NB4 (cell line): ENCODE results near the gene UBE2D2.

Experiments
- DNase-seq: peaks from one replicate; pipeline ENCODE4 v3.0.0; 2010; ENCODE audit warnings: low read depth
- H3K4me3 ChIP-seq: one replicate; pipeline ENCODE4 v1.5.1; 2011; ENCODE audit warnings: mild to moderate bottlenecking, low read depth, low read length, moderate library complexity
- CTCF ChIP-seq: IDR thresholded peaks from one replicate; pipeline ENCODE4 v1.5.1; 2012; ENCODE audit warnings: low read depth, low read length
- MAX ChIP-seq: IDR thresholded peaks from 2 replicates; pipeline ENCODE4 v1.6.1; 2011; ENCODE audit warnings: low read depth, low read length
- MYC ChIP-seq: IDR thresholded peaks from 2 replicates; pipeline ENCODE4 v1.6.1; 2011; ENCODE audit warnings: low read depth, low read length
- POLR2A ChIP-seq: IDR thresholded peaks from 2 replicates; pipeline ENCODE4 v1.6.1; 2011; ENCODE audit warnings: mild to moderate bottlenecking; ENCODE audit not compliant: insufficient read length; ENCODE audit errors: extremely low read depth

The UBE2D2 gene

DNA sequence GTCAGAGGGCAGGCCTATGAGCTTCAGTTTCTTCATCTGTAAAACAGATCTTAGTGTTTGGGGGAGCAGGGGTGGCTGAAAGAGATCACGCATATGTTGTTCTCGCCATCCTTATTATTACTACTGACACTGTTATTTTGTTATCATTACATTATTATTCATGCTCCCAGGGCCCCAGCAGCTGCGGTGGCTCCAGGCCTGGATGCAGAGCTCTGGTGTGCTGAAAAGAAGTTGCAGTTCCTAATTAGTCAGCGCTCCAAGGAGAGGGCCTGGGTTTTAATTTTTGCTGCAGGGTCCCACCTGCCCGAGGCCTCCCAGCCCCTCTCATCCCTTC is 106.6 kb downstream of the UBE2D2 start:
- TF ChIP-seq CTCF: no peak
- TF ChIP-seq POLR2A: no peak
- no peak for TF ChIP-seq MYC
- no peak for TF ChIP-seq MAX
- no peak overlapping the region for H3K4me3 ChIP-seq
- no peak for DNase-seq

DNA sequence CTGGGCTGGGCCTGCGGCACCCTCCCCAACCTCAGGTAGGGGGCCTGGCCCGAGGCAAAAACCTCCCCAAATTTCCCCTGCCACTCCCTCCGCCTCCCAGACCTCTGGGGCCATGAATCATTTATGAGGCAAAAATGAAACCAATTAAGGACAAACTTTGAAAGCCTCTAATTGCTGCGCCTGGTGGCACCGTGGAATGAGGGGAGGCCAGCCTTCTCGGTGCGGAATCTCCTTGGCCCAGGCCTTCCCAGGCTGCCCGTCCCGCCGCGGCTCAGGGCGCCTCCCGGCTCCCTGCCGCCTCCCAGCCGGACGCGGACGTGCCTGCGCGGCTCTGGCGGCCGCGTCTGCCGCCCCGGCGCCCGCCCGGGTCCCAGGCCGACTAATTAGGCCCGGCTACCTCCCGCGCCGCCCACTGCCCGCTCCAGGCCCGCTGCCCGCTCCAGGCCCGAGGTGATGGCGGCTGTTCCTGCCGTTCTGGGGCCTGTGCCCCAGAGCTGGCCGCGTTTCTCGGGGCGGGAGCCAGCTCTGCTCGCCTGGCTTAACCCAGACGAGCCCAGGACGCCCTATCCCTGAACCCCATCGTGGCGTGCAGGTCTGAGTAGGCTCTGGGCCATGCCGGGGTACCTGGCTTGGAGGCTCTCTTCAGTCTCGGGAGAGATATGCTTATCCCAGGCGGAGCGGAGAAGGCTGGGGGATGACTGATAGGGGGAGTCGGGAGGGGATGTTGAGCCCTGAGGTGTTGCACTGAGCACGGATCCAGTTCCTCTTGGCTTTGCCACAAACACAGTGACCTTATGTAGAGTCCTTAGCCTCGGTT is 107.1 kb downstream of the UBE2D2 start:
- DNase-seq: no peak
- no peak overlapping the region for H3K4me3 ChIP-seq
- no peak for TF ChIP-seq MAX
- TF ChIP-seq MYC: no peak
- TF ChIP-seq CTCF: no peak
- TF ChIP-seq POLR2A: no peak

DNA sequence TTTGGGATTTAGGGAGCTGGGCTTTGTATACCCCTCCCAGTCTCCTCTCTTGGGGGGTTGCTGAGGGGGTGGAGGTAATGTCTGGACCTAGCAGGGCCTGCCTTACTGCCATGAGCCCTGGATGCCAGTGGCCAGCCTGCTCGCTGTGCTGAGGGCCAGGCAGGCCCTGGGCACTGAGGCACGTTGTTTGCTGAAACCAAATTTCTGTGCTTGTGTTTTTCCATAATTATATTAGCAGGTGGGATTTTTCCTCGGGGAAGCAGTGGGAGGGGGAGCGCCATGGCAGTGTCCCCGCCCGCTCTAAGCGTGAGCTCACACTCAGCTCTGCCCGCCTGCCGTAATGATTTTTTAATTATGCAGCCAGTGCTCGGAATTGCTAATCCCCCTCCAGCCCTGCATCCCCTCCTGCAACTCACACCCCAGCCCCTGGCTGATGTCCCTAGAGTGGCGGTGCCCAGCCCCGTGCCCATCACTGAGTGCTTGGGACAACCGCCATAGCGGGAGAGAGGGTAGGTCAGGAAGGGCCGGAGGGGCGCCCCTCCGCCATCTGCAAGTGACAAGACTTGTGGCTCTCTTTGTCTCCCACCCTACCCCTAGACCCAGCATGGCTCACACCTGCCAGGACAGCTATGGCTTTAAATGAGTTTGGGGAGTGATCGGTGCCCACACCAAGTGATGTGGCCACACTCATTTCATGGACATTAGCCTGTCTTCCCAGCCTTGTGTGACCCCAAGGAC is 108.0 kb downstream of the UBE2D2 start:
- no peak for TF ChIP-seq MYC
- TF ChIP-seq POLR2A: no peak
- no peak for TF ChIP-seq MAX
- no peak for TF ChIP-seq CTCF
- H3K4me3 ChIP-seq: peak overlapping the region; percentile 25
- no peak for DNase-seq

GRCh38 chr5:139669662-139670368 is 108.7 kb downstream of the UBE2D2 start:
- H3K4me3 ChIP-seq: peak overlapping the region; percentile 25
- DNase-seq: peak; percentile 95
- TF ChIP-seq MAX (peak; percentile 44; the same call in 1 of the 2 replicates), MYC (no peak; the same call in 1 of the 2 replicates)

- no peak overlapping the region for H3K4me3 ChIP-seq
- TF ChIP-seq POLR2A: no peak
- peak; percentile 65 for TF ChIP-seq MAX
- TF ChIP-seq CTCF: no peak
- TF ChIP-seq MYC: 0 out of 2 replicates have a peak, but pooled peaks have one; percentile 8
- DNase-seq: peak; percentile 85
These were observed 109.4 kb downstream of the UBE2D2 start for GRCh38 chr5:139670369-139671095.
